ENCODE results near the gene PKNOX2.

Gene PKNOX2

DNA sequence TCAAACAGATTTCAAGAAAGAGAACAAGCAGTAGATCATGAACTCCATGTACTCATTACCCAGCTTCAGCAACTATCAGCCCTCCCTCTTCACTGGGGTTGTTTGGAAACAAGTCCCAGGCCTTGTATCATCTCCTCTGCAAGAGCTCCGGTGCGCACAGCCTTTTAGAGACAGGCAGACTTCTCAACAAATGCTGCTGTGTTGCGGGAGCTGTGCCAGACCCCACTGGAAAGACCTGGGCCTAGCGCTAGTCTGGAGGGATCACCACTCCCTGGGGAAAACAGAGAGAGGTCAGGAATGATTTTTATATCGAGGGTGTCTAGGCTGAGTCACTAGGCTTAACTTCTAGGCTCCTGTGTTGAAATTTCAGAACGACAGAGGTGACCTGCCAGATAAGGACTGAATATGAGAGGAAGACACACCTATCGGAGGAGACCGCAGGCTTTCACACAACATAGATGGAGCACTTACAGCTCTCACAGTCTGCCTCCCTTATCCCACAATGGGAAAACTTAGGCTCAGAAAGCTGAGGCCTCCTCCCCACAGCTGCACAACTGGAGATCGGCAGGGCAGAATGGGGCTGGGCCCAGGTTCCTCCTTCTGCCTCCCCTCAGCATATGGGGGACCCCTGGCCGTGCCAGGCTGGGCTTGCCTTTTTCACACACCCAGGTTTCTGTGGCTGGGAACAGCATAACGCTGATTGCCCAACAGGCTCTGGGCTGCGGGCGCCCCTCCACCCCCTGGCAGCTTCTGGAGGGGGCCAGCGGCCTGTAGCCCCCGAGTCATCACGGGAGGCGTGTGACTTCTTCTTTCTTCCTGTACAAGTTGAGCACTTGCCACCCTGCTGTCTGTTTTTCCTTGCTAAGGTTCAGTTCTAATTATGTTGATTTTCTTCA is 86.0 kb downstream of the PKNOX2 start:
- H3K27me3 ChIP-seq (ENCODE audit: control insufficient read depth, low read length): 0 out of 2 replicates have a peak, but pooled peaks cover 4% of the 10 kb centered on the region
- no peaks in the 10 kb centered on the region for H3F3A ChIP-seq (ENCODE audit: control insufficient read depth, insufficient read depth)
- no peak overlapping the region for H3K27ac ChIP-seq (ENCODE audit: low read depth, low read length)
- no peak overlapping the region for H3K4me2 ChIP-seq (ENCODE audit: low read length)
- H4K20me1 ChIP-seq (ENCODE audit: control insufficient read depth, insufficient read depth, low read depth, low read length): no peaks in the 10 kb centered on the region
- no peaks in the 10 kb centered on the region for H3K79me2 ChIP-seq (ENCODE audit: control insufficient read depth, low read length)
- no peak for TF ChIP-seq EZH2phosphoT487 (IDR thresholded peaks at IDR 0.05; ENCODE audit: borderline replicate concordance, low read length)
- TF ChIP-seq, protein P1, sequence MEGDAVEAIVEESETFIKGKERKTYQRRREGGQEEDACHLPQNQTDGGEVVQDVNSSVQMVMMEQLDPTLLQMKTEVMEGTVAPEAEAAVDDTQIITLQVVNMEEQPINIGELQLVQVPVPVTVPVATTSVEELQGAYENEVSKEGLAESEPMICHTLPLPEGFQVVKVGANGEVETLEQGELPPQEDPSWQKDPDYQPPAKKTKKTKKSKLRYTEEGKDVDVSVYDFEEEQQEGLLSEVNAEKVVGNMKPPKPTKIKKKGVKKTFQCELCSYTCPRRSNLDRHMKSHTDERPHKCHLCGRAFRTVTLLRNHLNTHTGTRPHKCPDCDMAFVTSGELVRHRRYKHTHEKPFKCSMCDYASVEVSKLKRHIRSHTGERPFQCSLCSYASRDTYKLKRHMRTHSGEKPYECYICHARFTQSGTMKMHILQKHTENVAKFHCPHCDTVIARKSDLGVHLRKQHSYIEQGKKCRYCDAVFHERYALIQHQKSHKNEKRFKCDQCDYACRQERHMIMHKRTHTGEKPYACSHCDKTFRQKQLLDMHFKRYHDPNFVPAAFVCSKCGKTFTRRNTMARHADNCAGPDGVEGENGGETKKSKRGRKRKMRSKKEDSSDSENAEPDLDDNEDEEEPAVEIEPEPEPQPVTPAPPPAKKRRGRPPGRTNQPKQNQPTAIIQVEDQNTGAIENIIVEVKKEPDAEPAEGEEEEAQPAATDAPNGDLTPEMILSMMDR (IDR thresholded peaks at IDR 0.05; ENCODE audit: low read depth, low read length, poor library complexity, severe bottlenecking): no peak
- no peaks in the 10 kb centered on the region for H3K36me3 ChIP-seq (ENCODE audit: control insufficient read depth, low read length)
- no peaks in the 10 kb centered on the region for H3K4me1 ChIP-seq (ENCODE audit: control insufficient read depth, low read length)
- H3K9me2 ChIP-seq (replicated peaks; ENCODE audit: control insufficient read depth, low read length): no peaks in the 10 kb centered on the region
- no peaks in the 10 kb centered on the region for H3K9me3 ChIP-seq (ENCODE audit: control insufficient read depth, insufficient read depth, low read length)
- H3K4me3 ChIP-seq (ENCODE audit: low read length): no peak overlapping the region

DNA sequence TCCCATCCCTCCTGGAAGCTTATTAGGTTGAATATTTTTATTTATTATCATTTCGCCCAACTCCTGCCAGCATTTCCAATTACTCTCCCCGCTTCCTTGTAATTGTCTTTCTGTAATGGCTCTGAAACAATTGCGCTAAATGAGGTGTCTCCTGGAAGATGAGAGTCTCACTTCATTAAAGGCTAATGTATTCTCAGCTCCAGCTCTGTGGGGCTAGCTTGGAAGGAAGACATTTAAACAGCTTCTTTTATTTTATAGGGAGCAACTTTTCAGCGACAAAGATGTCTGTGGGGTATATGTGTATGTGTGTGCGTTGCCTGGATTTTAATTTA is 86.6 kb downstream of the PKNOX2 start:
- H3K36me3 ChIP-seq (ENCODE audit: control insufficient read depth, low read length): no peaks in the 10 kb centered on the region
- TF ChIP-seq EZH2phosphoT487 (IDR thresholded peaks at IDR 0.05; ENCODE audit: borderline replicate concordance, low read length): no peak
- TF ChIP-seq, protein P1 (IDR thresholded peaks at IDR 0.05; ENCODE audit: low read depth, low read length, poor library complexity, severe bottlenecking): no peak
- H3K4me1 ChIP-seq (ENCODE audit: control insufficient read depth, low read length): no peaks in the 10 kb centered on the region
- no peaks in the 10 kb centered on the region for H4K20me1 ChIP-seq (ENCODE audit: control insufficient read depth, insufficient read depth, low read depth, low read length)
- H3K27me3 ChIP-seq (ENCODE audit: control insufficient read depth, low read length): 0 out of 2 replicates have a peak, but pooled peaks cover 4% of the 10 kb centered on the region
- H3K4me3 ChIP-seq (ENCODE audit: low read length): no peak overlapping the region
- H3K27ac ChIP-seq (ENCODE audit: low read depth, low read length): no peak overlapping the region
- H3K79me2 ChIP-seq (ENCODE audit: control insufficient read depth, low read length): no peaks in the 10 kb centered on the region
- H3F3A ChIP-seq (ENCODE audit: control insufficient read depth, insufficient read depth): no peaks in the 10 kb centered on the region
- H3K9me2 ChIP-seq (replicated peaks; ENCODE audit: control insufficient read depth, low read length): no peaks in the 10 kb centered on the region
- no peak overlapping the region for H3K4me2 ChIP-seq (ENCODE audit: low read length)
- no peaks in the 10 kb centered on the region for H3K9me3 ChIP-seq (ENCODE audit: control insufficient read depth, insufficient read depth, low read length)

DNA sequence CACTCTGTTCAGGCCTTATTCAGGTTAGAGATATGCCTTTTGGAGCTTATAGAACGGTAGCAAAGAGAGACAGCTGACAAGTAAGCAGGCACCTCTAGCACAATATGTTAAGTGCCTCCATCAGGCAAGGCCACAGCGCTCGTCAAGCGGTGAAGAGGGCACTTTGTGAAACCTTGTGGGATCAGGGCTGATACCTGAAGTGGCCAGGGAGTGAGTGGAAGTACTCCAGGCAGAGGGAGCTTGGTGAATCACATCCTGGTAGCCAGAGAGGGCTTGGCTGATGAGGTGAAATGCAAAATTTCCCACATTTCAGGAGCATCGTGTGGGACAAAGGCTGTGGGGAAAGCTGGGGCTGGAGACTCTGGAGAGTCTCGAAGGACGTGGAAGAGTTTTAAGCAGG is 87.4 kb downstream of the PKNOX2 start:
- H3K27me3 ChIP-seq (ENCODE audit: control insufficient read depth, low read length): 0 out of 2 replicates have a peak, but pooled peaks cover 4% of the 10 kb centered on the region
- H3K4me3 ChIP-seq (ENCODE audit: low read length): no peak overlapping the region
- H3K9me2 ChIP-seq (replicated peaks; ENCODE audit: control insufficient read depth, low read length): no peaks in the 10 kb centered on the region
- H3K27ac ChIP-seq (ENCODE audit: low read depth, low read length): no peak overlapping the region
- TF ChIP-seq, protein P1 (IDR thresholded peaks at IDR 0.05; ENCODE audit: low read depth, low read length, poor library complexity, severe bottlenecking): no peak
- TF ChIP-seq EZH2phosphoT487 (IDR thresholded peaks at IDR 0.05; ENCODE audit: borderline replicate concordance, low read length): no peak
- no peaks in the 10 kb centered on the region for H3K79me2 ChIP-seq (ENCODE audit: control insufficient read depth, low read length)
- H3K36me3 ChIP-seq (ENCODE audit: control insufficient read depth, low read length): no peaks in the 10 kb centered on the region
- H3K9me3 ChIP-seq (ENCODE audit: control insufficient read depth, insufficient read depth, low read length): no peaks in the 10 kb centered on the region
- H4K20me1 ChIP-seq (ENCODE audit: control insufficient read depth, insufficient read depth, low read depth, low read length): no peaks in the 10 kb centered on the region
- H3K4me1 ChIP-seq (ENCODE audit: control insufficient read depth, low read length): no peaks in the 10 kb centered on the region
- no peaks in the 10 kb centered on the region for H3F3A ChIP-seq (ENCODE audit: control insufficient read depth, insufficient read depth)
- no peak overlapping the region for H3K4me2 ChIP-seq (ENCODE audit: low read length)

Measured in DOHH2 (cell line).